GM12872 (cell line): Measurements from ENCODE around the gene CALD1.

Experiments
- CTCF ChIP-seq: IDR thresholded peaks from 3 replicates; pipeline ENCODE4 v1.5.1; 2011; ENCODE audit warnings: low read depth, mild to moderate bottlenecking, low read length, moderate library complexity; ENCODE audit not compliant: insufficient read depth

The CALD1 gene

GRCh38 chr7:134878746-134879357, 99.4 kb downstream of the CALD1 start:
- TF ChIP-seq CTCF = peak; percentile 44; the same call in 2 of the 3 replicates

- TF ChIP-seq CTCF = no peak
Observed at GRCh38 chr7:134879815-134880475, 100.5 kb downstream of the CALD1 start.

GRCh38 chr7:134882481-134882880, 103.0 kb downstream of the CALD1 start:
- no peak for TF ChIP-seq CTCF

GRCh38 chr7:134885967-134886352, 106.5 kb downstream of the CALD1 start:
- no peak for TF ChIP-seq CTCF

GRCh38 chr7:134886353-134887057, 107.1 kb downstream of the CALD1 start:
- no peak for TF ChIP-seq CTCF

- TF ChIP-seq CTCF = no peak
Observed at GRCh38 chr7:134887523-134887922, 108.1 kb downstream of the CALD1 start.

- TF ChIP-seq CTCF = no peak
Observed at GRCh38 chr7:134888141-134888740, 108.8 kb downstream of the CALD1 start.
